HG02571 (cell line): ENCODE results near the gene RASGRP3.
"Not testable (repeated sequence)": the region's sequence is repeated elsewhere in the genome, so short reads cannot be mapped to it uniquely, and the experiment has no call there.

ENCODE experiments used
- ATAC-seq: cut with Tn5 transposase; IDR thresholded peaks from one replicate; pipeline ENCODE4 v1.9.1; 2021; ENCODE audit warnings: mild to moderate bottlenecking, moderate library complexity; ENCODE audit not compliant: unreplicated experiment

Gene RASGRP3, protein sequence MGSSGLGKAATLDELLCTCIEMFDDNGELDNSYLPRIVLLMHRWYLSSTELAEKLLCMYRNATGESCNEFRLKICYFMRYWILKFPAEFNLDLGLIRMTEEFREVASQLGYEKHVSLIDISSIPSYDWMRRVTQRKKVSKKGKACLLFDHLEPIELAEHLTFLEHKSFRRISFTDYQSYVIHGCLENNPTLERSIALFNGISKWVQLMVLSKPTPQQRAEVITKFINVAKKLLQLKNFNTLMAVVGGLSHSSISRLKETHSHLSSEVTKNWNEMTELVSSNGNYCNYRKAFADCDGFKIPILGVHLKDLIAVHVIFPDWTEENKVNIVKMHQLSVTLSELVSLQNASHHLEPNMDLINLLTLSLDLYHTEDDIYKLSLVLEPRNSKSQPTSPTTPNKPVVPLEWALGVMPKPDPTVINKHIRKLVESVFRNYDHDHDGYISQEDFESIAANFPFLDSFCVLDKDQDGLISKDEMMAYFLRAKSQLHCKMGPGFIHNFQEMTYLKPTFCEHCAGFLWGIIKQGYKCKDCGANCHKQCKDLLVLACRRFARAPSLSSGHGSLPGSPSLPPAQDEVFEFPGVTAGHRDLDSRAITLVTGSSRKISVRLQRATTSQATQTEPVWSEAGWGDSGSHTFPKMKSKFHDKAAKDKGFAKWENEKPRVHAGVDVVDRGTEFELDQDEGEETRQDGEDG

DNA sequence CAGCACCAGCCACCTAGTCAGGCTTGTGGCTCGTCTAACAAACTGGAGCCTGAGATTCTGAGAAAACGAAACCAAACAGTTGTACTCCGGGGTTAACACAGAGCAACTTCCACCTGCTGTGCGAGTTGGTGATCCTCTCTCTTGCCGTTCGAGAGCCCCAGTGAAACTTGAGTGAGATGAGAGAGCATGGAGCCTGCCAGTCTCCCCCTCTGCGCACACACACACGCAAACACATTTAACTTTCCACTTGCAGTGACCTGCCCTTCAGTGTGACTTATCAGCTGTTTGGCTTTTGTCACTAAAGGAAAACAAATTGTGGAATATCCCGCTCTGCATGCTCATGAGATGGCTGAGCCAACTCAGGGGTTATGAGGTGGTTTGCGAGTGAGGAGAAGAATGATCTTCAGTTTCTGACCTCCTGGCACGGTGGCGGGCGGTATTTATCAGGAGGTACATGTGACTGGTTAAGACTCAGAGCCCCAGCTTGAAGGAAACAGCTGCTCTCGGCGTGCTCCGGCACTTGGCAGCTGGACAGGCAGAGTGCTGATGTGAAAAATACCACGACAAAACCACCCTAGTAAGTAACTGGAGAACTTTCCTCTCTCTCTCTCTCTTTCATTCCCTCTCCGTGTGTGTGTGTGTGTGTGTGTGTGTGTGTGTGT lies at the start of gene RASGRP3:
RASGRP3 (plus strand) TSS at position 519 of the 662 bp plus-strand sequence. CDS start 38,488 bp downstream, outside the sequence.
- ATAC-seq, result peak; percentile 46

DNA sequence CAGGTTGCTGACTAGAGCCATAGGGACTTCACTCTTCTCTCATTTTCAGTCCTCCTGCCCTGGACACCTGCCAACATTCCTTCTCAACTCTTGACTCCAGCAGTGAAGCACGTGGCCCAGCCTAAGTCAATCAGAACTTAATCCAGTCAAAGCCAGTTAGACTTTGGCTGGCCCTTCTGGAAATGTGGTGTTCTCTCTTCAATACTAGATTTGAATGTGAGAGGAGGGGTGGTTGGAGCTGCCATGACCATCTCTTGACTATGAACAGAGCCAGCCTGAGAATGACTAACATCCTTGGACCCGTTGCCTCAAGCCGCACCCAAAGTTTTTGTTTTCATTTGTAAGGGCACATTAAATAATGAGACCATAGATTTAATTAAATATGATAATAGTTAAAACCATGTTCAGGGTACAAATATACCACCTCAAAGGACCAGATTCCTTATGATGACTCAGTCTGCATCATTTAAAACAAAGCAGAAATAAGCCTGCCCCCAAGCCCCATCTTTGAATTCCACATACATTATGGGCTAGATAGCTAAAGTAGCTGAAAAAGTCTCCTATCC lies 49.7 kb upstream of the RASGRP3 start:
- no peak for ATAC-seq

DNA sequence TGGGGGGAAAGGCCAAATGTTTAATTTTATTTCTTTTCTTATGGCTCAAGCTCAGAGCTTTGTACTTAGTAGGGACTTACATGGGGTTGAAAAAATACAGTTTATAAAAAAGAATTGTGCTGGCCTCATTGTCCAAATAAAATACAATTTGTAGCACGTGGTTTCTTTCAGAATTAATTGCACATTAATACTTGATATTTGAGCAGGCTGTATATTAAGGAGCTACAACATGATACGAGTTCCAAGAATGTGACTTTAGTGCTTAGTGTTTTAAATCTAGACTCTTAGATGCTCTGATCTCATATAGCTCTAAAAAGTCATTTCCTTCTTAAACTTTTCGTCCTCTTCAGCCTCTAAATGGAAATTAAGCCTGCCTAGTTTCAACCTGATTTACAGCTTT lies 46.4 kb upstream of the RASGRP3 start:
- ATAC-seq, result no peak

DNA sequence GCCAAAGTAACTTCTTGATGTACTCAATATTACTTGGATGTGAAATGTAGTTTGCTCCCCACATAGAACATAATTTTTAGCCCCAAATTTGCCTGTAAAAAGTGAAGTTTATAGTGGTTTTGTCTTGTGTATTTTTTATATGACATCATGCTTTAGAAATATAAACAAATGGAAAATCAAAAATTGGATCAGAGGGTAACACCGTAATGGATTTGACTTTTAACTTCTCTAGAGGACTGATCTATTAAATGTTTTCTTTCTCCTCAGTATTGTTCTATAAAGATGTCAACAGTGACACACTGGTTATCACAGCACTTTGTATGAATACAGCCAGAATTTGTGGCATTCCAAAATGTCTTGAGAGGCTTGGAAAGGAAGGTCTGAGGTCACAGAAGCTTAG lies 45.6 kb upstream of the RASGRP3 start:
- ATAC-seq, result no peak

DNA sequence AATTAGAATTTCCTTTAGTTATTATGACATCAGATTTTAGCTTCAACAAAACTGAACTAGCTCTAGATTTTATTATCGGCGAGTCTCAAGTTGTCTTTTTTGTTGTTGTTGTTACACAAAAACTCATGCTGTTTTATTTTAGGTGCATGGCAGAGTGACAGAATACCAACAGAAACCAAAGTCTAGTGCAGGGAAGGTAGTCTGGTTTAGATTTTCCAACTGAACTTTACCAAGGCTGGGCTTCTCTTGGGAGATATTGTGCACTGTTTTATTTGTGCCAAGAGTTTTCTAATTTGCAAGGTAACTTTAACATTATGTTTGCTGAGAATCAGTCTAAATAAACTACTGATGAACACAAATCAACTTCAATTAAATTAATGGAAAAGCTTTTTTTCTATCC lies 43.6 kb upstream of the RASGRP3 start:
- ATAC-seq, result no peak

DNA sequence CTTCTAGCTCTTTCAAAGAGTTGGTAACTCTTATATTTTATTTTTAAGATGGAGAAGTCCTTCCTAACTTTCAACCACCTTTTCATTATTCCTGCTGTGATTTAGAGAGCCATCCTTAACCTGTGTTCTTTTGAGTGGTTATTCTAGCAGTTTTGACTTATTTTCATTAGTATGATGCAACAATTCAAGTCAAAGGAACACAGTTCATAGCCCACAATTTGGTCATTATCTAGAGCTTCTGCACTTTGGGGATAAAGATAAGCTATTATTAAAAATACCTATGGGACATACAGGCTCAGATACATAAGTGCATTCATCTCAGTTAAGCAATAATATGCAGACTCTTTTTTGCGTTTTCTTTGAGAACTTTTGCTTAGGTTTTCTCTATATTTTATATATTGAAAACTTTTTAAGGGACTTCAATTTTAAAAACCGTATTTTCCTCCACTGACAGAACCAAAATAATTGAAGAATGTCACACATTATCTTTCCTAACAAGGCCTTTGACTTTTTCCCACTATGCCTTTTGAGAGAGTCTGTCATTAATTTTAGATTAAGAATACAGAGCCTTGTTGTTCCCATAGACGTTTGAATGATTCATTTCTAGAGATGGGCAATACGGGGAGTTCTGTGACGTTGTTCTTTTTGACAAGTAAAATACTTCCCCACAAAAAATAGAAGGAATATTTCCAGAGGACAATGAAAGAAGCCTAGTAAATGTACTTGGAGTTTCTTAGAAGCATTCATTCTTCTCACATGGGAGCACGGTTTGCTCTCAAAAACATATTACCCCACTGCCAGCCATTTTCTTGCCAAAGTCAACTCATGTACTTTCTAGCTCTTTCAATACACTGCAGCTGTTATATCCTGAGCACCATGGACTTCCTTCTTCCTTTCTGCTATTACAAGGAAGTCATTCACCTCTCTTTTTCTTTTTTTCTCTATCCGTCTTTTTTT lies 42.9 kb upstream of the RASGRP3 start:
- no peak for ATAC-seq

DNA sequence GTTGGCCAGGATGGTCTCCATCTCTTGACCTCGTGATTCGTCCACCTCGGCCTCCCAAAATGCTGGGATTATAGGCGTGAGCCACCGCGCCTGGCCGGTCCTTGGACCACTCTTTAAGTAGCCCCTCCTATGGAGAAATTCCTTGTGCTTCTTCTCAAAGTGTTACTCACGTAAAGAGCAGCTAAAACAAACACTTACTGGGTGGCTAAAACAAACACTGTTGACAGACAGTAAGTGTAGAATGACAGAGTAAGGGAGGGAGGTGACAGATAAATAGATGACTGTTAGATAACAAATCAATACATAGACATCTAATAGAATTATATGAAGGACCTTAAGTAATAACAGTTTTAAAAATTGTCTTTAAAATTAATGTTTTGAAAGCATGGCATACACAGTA lies 40.9 kb upstream of the RASGRP3 start:
- ATAC-seq, result no peak

DNA sequence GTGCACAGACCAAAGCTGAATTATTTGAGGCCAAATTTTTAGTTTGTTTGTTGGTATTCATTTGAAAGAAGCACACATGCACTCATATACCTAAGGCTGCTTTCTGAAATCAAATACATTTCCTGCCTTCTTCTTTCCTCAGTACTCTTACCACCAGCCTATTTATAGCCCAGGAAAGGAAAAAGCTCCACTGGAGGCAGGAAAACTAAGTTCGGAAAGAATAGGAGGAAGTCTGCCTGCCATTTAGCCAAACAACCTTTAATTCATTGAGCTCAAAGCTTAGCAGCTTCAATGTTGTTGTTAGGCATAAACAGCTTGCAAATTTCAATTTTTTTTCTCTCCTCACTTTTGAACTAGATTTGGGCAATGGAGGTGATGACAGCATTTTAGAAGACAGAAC lies 40.4 kb upstream of the RASGRP3 start:
- ATAC-seq, result no peak

DNA sequence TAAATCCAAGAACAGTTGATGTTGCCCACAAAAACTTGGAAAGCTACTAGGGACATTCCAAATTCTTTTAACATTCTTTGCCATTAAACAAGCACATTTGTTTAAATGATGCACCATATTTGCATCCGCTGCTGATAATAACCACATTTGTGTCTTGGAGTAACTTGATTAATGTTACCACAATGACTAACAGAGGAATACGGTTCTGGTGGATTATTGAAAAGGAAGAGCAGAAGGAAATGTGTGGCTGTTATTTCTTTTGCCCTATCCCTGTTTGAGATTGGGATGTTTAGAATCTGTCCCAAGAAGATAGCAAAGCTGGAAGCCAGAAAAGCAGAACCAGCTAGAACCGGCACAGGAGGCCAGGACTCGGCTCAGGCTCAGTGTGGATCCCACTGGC lies 39.2 kb upstream of the RASGRP3 start:
- ATAC-seq, result no peak

DNA sequence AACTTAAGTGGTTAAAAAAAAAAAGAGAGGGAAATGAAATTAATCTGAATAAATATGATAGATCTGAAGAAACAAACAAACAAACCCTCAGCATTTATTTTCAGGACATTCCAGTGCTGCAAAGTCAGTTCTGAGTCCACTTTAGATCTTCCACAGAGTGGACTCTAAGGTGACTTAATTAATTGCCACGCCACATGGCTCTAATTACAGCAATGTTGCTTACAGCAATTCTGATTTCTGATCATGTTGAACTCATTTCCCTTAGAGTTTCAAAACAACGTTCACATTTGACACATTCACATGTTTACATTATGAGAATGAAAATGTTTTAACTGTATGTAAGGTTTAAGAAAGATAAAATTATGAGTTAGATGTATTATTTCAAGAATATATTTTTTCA lies 38.6 kb upstream of the RASGRP3 start:
- no peak for ATAC-seq

DNA sequence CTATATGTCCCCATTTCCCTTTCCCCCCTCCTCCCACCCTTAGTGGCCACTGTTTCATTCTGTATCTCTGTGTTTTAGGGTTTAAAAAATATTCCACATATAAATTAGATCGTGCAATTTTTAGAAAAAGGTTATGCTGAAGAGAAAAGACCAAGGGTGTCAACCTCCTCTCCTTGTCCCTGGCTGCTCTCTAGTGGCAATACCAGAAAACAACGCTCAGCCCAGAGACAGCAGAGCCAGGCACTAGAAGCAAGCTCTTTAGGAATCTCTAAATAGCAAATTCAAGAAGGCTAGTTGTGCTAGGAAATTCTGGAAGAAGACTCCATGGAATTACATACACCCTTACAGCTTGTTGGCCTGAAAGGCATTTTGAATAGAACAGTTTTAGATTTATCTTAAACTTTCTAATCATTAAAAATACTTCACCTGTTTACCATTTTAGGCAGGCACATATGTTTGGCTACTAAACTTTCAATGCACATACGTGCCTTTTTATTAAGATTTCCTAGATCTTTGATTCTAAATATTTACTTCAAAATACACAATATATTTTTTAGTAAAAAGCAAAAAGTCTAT lies 35.1 kb upstream of the RASGRP3 start:
- ATAC-seq, result peak; percentile 76

DNA sequence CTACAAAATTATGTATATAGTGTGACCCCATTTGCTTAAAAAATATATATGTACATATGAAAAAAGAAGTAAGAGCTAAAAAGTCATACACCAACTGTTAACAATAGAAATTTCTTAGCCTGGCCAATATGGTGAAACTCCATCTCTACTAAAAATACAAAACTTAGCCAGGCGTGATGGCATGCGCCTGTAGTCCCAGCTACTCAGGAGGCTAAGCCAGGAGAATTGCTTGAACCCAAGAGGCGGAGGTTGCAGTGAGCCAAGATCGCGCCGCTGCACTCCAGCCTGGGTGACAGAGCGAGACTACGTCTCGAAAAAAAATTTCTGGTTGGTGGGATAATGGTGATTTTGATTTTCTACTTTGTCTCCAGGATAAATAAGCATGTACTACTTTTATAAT lies 34.4 kb upstream of the RASGRP3 start:
- not testable (repeated sequence) for ATAC-seq

DNA sequence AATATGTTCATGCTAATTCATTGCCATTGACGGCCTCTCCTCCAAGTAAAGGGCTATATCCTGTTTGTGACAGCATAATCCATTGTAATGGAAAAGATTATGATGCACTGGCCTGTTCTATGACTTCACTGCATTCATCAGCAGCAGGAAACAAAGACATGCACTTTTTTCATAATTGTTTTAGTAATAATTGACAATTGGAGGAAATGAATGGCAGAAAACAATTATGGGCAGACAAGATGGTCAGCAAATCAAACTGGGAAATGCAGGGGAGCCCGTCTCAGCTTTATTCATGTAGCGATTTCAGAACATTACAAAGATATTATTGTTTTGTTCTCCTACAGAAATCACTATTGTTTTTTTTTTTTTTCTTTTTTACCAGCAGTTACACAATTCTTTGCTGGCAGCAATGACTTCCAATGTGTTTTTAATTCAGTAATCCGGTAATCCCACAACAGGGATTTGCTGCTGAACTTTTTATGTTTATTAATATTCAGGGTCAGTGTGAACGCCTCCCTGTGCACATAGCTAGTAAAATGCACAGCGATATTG lies 33.8 kb upstream of the RASGRP3 start:
- ATAC-seq, result no peak

DNA sequence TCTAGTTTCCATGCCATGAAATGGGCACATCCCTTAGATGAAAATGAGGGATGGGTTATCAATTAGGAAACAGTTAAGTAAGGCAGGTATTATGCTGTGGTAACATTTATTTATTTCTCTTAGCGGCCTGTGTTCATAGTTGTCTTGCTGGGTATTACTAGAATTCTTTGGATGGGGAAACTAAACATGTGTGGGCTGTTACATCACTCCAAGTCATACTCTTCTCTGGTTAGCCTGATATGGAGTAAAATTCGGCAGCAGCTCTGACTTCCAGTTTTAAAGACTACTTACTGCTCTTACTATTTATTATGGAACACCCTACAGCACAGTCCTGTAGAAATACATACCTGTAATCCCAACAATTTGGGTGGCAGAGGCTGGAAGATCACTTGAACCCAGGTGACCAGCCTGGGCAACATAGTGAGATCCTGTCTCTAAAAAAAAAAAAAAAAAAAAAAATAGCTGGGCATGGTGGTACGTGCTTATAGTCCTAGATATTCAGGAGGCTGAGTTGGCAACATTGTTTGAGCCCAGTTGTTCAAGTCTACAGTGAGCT lies 33.1 kb upstream of the RASGRP3 start:
- no peak for ATAC-seq

DNA sequence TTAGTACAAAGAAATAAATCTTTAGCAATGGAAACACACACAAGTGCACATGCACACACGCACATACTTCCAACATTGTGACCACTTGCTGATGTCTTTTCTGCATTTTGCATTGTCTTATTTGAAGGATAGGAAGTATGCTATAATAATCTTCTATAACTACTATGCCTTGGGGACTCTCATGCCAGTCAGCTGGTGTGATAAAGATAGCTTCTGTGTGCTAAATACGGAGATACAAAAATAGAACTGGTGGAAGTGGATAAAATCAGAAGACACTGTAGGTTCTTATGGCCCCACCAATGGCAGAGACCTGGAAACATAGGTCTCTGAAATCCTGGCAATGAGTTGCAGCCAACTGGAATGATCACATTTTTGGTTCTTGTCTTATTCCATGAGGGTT lies 31.5 kb upstream of the RASGRP3 start:
- no peak for ATAC-seq

DNA sequence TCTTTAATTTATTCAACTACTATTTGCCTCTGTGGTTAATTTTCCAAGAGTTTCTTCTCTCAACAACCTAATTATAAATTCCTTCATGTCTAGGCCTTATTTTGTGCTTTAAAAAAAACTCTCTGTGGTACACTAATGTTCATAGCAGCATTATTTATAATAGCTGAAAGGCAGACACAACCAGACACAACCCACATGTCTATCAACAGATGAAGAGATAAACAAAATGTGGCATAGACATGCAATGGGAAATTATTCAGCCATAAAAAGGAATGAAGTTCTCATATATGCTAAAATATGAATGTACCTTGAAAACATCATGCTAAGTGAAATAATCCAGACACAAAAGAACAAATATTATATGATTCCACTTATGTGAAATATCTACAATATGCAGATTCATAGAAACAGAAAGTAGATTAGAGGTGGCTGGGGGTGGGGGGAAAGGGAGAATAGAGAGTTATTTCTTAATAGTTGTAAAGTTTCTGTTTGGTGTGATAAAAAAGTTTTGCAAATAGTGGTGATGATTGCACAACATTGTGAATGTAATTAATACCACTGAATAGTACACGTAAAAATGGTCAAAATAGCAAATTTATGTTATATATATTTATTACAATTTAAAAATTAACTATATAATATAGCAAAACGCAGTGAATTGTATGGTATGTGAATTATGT lies 28.1 kb upstream of the RASGRP3 start:
- ATAC-seq, result no peak

DNA sequence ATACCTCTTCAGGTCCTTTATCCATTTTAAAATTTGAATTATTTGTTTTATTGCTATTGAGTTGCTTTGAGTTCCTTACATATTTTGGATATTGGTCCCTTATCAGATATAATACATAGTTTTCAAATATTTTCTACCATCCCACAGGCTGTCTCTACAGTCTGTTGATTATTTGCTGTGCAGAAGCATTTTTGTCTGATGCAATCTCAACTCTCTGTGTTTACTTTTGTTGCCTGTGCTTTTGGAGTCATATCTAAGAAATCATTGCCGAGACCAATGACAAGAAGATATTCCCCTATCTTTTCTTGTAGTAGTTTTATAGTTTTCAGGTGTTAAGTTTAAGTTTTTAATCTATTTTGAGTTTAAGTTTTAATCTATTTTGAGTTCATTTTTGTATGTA lies 25.2 kb upstream of the RASGRP3 start:
- ATAC-seq, result no peak

DNA sequence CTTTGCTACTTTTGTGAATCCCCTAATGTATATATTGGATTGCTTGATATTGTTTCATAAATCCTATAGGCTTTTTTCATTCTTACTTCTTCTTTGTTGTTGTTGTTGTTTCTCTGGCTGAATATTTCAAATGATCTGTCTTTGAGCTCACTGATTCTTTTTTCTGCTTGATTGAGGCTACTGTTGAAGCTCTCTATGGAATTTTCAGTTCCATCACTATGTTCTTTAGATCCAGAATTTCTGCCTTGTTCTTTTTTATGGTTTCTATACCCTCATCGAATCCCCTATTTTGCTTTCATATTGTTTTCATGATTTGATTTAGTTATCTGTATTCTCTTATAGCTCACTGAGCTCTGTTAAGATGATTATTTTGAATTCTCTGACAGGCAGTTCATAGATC lies 24.6 kb upstream of the RASGRP3 start:
- ATAC-seq, result no peak

DNA sequence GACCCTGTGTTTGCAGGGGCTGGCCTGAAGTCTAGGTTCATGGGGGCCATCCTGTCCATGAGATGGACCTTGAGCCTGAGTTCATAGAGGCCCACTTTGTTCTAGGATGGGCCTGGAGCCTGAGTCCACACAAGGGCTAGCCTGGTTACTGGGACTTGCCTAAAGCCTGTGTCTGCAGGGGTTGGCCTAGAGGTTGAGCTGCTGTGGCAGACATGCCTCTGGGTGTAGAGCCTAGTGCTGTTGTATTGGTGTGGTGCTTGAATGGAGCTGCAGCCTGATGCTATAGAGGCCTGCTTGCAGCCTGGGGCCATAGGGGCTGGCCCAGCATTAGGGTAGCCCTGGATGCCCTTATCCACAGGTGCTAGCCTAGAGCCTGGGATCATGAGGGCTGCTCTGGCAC lies 23.9 kb upstream of the RASGRP3 start:
- ATAC-seq, result no peak
